Naive thymus-derived CD8-positive, alpha-beta T cell (primary cell): ENCODE measurements around the gene TUSC2. TPM values are rescaled to one million over a fixed set of nuclear protein-coding genes. Genes with fewer than 3 reads are reported as not detected.

Experiments used
- ATAC-seq, 2 donors: fragments of 150-1000 bp; cut with Tn5 transposase in 1 of 2; sonication (Bioruptor Pico), chemical (Tn5 transposase) in 1 of 2; 1 replicate in 1 of 2; 2 replicates in 1 of 2; pipeline ENCODE4 v1.10.0; 2021; ENCODE audit warnings: mild to moderate bottlenecking in 2 of 2, moderate library complexity in 2 of 2
- POLR2A ChIA-PET: fragments of 350-600 bp; sonication (Branson Sonifier 250); formaldehyde crosslinking; loops from one replicate; lab custom pipeline; 2021; ENCODE audit warnings: antibody characterized with exemption; lab: Charles Lee
- DNase-seq, 10 donors: peaks; one replicate each; pipeline versions ENCODE4 v3.0.0 to v3.0.0-alpha.2; 2020 to 2022
- H3K27ac Mint-ChIP-seq, 10 donors: one replicate each; pipeline ENCODE4 v1.8.0; 2020 to 2022; ENCODE audit warnings: mild to moderate bottlenecking in 10 of 10, mixed read lengths in 10 of 10, moderate library complexity in 4 of 10, inconsistent platforms in 1 of 10
- H3K27me3 Mint-ChIP-seq, 5 donors: one replicate each; pipeline ENCODE4 v1.8.0; 2021 to 2022; ENCODE audit warnings: mixed read lengths in 5 of 5
- H3K36me3 Mint-ChIP-seq, 3 donors: one replicate each; pipeline ENCODE4 v1.8.0; 2020 to 2022; ENCODE audit warnings: mixed read lengths in 3 of 3, mild to moderate bottlenecking in 2 of 3, inconsistent platforms in 1 of 3
- H3K4me1 Mint-ChIP-seq, 4 donors: one replicate each; pipeline ENCODE4 v1.8.0; 2021 to 2022; ENCODE audit warnings: mixed read lengths in 4 of 4
- H3K4me3 Mint-ChIP-seq, 10 donors: one replicate each; pipeline ENCODE4 v1.8.0; 2020 to 2022; ENCODE audit warnings: mild to moderate bottlenecking in 10 of 10, mixed read lengths in 10 of 10, moderate library complexity in 6 of 10, inconsistent platforms in 1 of 10
- H3K9me3 Mint-ChIP-seq, 9 donors: one replicate each; pipeline ENCODE4 v1.8.0; 2020 to 2022; ENCODE audit warnings: mixed read lengths in 9 of 9, mild to moderate bottlenecking in 3 of 9, inconsistent platforms in 1 of 9, moderate library complexity in 1 of 9
- polyA plus RNA-seq, 3 donors: library from polyadenylated mRNA; unstranded; fragments of 300-500 nt; fragmentation: Illumina TruSeq; gene quantifications; one replicate each; pipeline ENCODE4 v1.2.3, GENCODE V29; 2021
- total RNA-seq, 8 experiments: library from RNA in 2 of 8; stranded (reverse) in 2 of 8; gene quantifications; one replicate each; pipeline ENCODE4 v1.2.3 and lab custom pipeline; 2021 to 2026

TUSC2 gene
- total and polyA plus RNA-seq, 5 experiments from 2014 or later: 21.8 to 54.3 (median 48.4) TPM

DNA sequence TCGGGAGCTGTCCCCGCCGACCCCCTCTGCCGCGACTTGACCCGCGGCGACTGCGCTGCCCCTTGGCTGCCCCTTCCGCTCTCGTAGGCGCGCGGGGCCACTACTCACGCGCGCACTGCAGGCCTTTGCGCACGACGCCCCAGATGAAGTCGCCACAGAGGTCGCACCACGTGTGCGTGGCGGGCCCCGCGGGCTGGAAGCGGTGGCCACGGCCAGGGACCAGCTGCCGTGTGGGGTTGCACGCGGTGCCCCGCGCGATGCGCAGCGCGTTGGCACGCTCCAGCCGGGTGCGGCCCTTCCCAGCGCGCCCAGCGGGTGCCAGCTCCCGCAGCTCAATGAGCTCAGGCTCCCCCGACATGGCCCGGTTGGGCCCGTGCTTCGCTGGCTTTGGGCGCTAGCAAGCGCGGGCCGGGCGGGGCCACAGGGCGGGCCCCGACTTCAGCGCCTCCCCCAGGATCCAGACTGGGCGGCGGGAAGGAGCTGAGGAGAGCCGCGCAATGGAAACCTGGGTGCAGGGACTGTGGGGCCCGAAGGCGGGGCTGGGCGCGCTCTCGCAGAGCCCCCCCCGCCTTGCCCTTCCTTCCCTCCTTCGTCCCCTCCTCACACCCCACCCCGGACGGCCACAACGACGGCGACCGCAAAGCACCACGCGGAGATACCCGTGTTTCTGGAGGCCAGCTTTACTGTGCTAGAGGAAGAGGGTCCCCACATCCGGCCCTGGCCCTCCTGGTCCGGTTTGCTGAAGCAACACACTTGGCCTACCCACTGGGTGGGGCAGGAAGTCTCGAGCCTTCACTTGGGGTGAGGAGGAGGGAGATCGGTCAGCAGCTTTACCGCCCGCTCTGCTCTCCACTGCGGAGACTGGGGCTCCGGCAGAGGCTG lies 12.7 kb upstream of the TUSC2 start, which contains the start of gene RASSF1:
Gene RASSF1, minus strand, starts transcription at position 389 of the 882 bp plus-strand sequence. Its CDS starts 31 bp downstream, at position 358.
- Mint-ChIP-seq H3K4me1 (peaks cover 27 to 78% (median 66%) of the 10 kb centered on the region in 4 donors), H3K36me3 (peaks cover 0 to 3% (median 0%) of the 10 kb centered on the region in 3 donors), H3K4me3 (peak within 1 kb of the TSS; percentile 86 to 98 (median 94)), H3K27me3 (no peaks in the 10 kb centered on the region), H3K27ac (peak within 1 kb of the TSS; percentile 94 to 99 (median 96)), H3K9me3 (no peaks in the 10 kb centered on the region)
- ATAC-seq: peak; percentile 14 to 19
- POLR2A ChIA-PET: interaction anchor here (0.5 to 14.5 kb wide), 15 partner anchors 9 to 1868 kb away, joined by 3 to 318 read pairs (median 6); partner anchors contain the start of genes CYB561D2, HEMK1, HYAL2 and HYAL3
- DNase-seq: peak in 9 of 10 donors; percentile 38 to 78 (median 51)

DNA sequence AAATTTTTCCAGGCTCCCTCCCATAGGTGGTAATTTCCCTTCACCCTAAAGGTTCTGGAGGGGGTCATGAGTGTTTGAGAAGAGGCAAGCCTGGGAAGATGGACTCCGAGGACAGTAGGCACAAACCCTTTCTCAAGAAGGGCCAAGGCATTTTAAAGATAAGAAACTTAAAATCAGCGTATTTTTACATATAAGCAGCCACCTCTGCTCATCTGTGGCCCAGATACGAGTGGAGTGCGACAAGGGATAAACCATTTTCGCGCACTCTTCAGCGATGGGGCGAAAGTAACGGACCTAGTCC lies 12.1 kb upstream of the TUSC2 start:
- Mint-ChIP-seq H3K4me1 (peaks cover 27 to 73% (median 67%) of the 10 kb centered on the region in 4 donors), H3K27ac (peak overlapping the region in 9 of 10 donors; percentile 94 to 99 (median 96))
- DNase-seq: no peak

DNA sequence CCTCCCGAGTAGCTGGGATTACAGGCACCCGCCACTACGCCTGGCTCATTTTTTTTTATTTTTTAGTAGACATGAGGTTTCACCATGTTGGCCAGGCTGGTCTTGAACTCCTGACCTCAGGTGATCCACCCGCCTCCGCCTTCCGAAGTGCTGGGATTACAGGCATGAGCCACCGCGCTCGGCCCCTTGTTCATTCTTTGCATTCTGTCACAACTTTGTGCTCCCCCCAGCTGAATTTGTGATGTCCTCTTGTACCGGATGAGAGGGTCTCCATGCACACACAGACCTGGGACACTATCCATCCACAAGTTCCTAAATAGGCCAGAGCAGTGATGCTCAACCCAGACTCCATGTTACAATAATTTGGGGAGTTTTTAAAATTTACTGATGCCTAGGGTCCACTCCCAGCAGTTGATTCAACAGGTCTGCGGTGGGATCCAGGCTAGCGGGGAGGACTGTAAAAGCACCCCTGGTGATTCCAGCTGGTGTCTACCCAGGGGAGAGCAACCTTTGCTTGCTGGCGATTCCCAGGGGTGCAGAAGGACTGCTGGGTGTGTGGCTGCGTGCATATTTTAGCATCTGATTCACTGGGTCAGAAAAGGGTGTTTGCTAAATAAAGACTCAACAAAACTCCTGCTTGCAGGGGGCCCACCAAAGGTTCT lies 11.6 kb upstream of the TUSC2 start:
- Mint-ChIP-seq H3K9me3 (no peaks in the 10 kb centered on the region), H3K27me3 (no peaks in the 10 kb centered on the region), H3K36me3 (peaks cover 0 to 3% (median 0%) of the 10 kb centered on the region in 3 donors), H3K4me3 (peak overlapping the region; percentile 86 to 98 (median 94)), H3K4me1 (peaks cover 27 to 72% (median 66%) of the 10 kb centered on the region in 4 donors), H3K27ac (peak overlapping the region; percentile 94 to 99 (median 96))
- DNase-seq (no peak), ATAC-seq (no peak)
- POLR2A ChIA-PET: interaction anchor here (1.7 to 14.5 kb wide), 8 partner anchors 8 to 47 kb away, joined by 6 to 318 read pairs (median 32); partner anchors contain the start of genes CYB561D2, HYAL2, HYAL3 and IFRD2

More for the DNA sequence above, 12.1 kb upstream of the TUSC2 start:
- no peak for ATAC-seq
- Mint-ChIP-seq H3K4me3 (peak overlapping the region; percentile 86 to 98 (median 94)), H3K9me3 (no peaks in the 10 kb centered on the region), H3K36me3 (peaks cover 0 to 3% (median 0%) of the 10 kb centered on the region in 3 donors), H3K27me3 (no peaks in the 10 kb centered on the region)
- POLR2A ChIA-PET: interaction anchor here (1.0 to 14.5 kb wide), 12 partner anchors 9 to 1868 kb away, joined by 3 to 318 read pairs (median 10); partner anchors contain the start of genes CYB561D2, HEMK1, HYAL2 and HYAL3

DNA sequence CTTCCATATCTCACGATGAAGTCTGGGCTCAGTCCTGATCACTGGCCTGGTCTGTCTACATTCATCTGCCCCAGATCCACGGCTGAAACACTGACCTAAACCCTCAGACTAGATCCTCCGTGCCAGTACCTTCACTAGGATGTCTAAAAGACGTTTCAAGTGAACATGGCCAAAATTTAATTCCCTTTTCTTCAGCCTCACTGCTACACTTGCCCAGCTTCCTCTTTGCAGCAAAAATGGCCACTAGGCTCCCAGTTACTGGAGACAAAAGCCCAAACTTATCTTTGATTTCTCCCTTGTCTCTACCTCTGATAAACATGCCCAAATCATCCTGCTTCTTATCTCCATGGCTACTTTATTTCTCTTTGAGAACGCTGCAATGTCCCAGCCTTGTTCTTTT lies 10.9 kb upstream of the TUSC2 start:
- DNase-seq (no peak), ATAC-seq (no peak)
- Mint-ChIP-seq H3K4me1 (peaks cover 30 to 75% (median 72%) of the 10 kb centered on the region in 4 donors), H3K27ac (peak overlapping the region; percentile 94 to 99 (median 96)), H3K36me3 (peaks cover 0 to 7% (median 0%) of the 10 kb centered on the region in 3 donors), H3K4me3 (peak overlapping the region; percentile 86 to 98 (median 94)), H3K27me3 (no peaks in the 10 kb centered on the region), H3K9me3 (no peaks in the 10 kb centered on the region)
- POLR2A ChIA-PET: interaction anchor here (0.7 to 14.5 kb wide), 8 partner anchors 11 to 314 kb away, joined by 3 to 318 read pairs (median 46); partner anchors contain the start of genes CYB561D2, HYAL2, HYAL3 and NAA80

DNA sequence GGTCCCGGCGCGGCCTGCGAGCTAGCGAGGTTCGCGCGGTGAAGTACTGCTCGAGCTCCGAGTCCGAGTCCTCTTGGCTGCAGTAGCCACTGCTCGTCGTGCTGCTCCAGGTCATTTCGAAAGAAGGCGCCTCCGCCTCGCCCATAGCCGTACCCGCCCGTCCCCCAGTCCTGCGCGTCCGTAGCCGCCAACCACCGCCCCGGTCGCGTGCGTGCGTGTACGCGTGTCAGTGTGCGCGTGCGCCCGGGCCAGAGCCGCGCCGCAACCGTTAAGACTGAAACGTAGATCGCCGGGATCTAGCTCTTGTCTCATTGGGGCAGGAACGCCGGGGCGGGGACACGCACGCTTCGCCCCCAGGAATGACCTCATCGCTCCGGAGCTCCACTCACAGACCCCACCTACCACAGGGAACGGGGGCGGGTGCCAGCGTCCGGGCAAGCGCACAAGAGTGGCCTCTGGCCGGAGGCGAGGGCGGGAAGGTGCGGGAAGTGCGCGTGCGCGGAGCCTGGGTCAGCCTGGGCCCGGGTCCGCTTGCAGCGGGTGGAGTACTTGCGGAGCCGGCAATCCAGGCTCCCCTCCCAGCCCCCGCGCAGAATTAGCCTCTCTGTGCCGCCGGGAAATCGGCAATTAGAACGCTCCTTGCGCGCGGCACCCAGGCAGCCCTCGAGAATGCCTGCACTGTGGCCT lies 9.3 kb upstream of the TUSC2 start:
- DNase-seq (peak; percentile 84 to 98 (median 92)), ATAC-seq (peak; percentile 77 to 78)
- Mint-ChIP-seq H3K36me3 (peaks cover 0 to 12% (median 0%) of the 10 kb centered on the region in 3 donors), H3K27me3 (no peaks in the 10 kb centered on the region), H3K4me3 (peak overlapping the region; percentile 86 to 98 (median 94)), H3K4me1 (peaks cover 34 to 79% (median 74%) of the 10 kb centered on the region in 4 donors), H3K27ac (peak overlapping the region; percentile 94 to 99 (median 96)), H3K9me3 (no peaks in the 10 kb centered on the region)
- POLR2A ChIA-PET: interaction anchor here (0.6 to 14.5 kb wide), 27 partner anchors 8 to 1048 kb away, joined by 3 to 318 read pairs (median 5); partner anchors contain the start of genes C3orf18, CISH, CYB561D2 and GNAI2

DNA sequence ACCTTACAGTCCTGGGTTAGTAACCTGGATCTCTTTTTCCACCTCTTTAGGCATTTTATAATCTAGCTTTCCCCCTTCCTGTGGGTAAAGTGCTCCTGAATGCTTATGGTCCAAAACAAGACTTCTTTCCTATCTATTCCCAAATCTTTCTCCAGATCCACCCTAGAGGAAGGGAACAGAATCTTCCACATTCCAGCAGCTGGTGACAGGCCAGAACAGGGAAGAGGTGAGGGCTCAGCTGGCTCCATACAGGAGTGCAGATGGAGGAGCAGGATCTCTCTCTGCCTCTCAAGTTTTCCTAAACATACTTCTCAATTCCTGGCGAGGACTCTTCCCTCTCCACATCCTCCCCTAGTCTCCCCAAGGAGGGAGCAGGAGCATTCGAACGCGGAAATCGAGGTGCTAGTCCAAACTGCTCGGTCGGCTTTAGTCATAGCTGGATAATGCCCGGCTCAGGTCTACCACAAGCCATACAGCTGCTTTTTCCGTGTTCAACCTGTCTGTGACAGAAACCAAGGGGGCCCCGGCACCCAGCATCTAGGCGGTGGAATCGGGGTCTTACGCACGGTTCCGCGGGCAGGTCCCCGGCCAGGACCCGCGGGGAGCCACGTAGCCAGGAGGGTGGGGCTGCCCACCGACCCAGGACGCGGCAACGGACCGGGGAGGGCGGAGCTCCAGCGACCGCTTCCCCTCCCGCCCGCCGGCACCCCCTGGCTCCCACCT lies 8.6 kb upstream of the TUSC2 start:
- POLR2A ChIA-PET: interaction anchor here (0.6 to 14.5 kb wide), 29 partner anchors 9 to 1049 kb away, joined by 3 to 318 read pairs (median 4); partner anchors contain the start of genes C3orf18, CISH, CYB561D2 and GNAI2
- peaks cover 34 to 77% (median 72%) of the 10 kb centered on the region in 4 donors for H3K4me1 Mint-ChIP-seq

DNA sequence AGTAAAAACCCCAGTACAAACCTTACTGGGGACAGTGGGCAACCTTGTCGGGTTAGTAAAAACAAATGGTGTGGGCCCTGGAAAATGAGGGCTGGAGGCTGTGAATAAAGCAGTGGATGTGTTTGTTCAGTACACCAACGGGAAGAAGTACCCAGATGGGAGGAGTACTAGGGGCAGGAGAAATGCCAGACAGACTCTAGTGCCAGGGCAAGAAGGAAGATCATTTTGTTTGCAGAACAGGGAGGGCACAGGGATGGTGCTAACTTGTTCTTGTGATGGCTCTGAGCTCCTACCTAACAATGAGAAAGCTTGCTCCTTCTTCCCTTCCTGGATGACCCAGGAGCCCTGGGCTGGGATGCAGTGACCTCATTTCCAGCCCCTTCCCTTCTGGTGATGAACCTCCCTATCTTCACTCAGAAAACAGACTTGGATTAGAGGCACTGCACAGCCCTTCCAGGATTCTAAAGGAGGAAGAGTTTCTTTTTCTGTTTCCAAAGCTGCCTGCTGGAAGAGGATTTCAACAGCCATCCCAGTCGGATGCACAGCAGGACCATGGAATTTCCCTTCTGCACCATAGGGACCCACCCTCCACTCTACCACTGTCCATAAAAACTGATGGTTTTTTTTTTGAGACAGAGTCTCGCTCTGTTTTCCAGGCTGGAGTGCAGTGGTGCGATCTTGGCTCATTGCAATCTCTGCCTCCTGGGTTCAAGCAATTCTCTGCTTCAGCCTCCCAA lies 6.5 kb upstream of the TUSC2 start:
- ATAC-seq (no peak), DNase-seq (no peak)
- Mint-ChIP-seq H3K27ac (peak overlapping the region in 9 of 10 donors; percentile 87 to 97 (median 95)), H3K36me3 (peaks cover 0 to 37% (median 0%) of the 10 kb centered on the region in 3 donors), H3K4me1 (peaks cover 31 to 61% (median 57%) of the 10 kb centered on the region in 4 donors), H3K4me3 (peak overlapping the region in 9 of 10 donors; percentile 21 to 77 (median 55)), H3K9me3 (no peaks in the 10 kb centered on the region), H3K27me3 (no peaks in the 10 kb centered on the region)
- POLR2A ChIA-PET: interaction anchor here (1.1 to 14.5 kb wide), 8 partner anchors 9 to 36 kb away, joined by 3 to 318 read pairs (median 3); partner anchors contain the start of genes CYB561D2 and NPRL2

More for the DNA sequence above, 8.6 kb upstream of the TUSC2 start:
- H3K4me3 Mint-ChIP-seq: peak overlapping the region; percentile 86 to 98 (median 94)
- peak in 1 of 10 donors; percentile 44 for DNase-seq
- ATAC-seq: peak; percentile 41 to 43
- peaks cover 0 to 17% (median 0%) of the 10 kb centered on the region in 3 donors for H3K36me3 Mint-ChIP-seq
- peak overlapping the region; percentile 83 to 99 (median 96) for H3K27ac Mint-ChIP-seq
- no peaks in the 10 kb centered on the region for H3K9me3 Mint-ChIP-seq
- no peaks in the 10 kb centered on the region for H3K27me3 Mint-ChIP-seq

DNA sequence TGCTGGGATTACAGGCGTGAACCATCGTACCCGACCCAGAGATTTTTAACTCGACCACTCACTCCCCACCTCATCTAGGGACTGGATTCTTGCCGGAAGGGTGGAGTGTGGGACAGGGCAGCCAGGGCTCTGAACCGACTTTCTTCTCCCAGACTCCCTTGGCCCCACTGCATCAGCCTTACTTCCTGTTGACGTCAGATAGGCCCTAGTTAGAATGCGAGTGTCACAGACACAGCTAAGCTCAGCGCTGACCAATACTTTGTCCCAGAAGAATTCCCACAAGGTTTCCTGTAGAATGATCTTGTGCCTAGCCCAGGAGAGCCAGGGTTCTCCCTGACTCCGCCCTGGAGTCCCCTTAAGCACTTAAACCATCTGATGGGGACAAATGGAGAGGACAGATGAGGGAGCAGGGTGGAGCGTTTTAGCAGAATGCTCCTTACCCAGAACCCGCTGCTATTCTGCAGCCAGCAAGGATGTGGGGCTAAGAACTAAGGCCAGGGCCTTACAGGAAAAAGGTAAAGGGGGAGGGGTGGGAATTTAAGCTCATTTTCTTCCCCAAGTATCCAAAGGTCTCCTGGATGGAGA lies 5.8 kb upstream of the TUSC2 start:
- peaks cover 0 to 38% (median 0%) of the 10 kb centered on the region in 3 donors for H3K36me3 Mint-ChIP-seq
- ATAC-seq (no peak), DNase-seq (no peak)
- H3K4me1 Mint-ChIP-seq: peaks cover 27 to 58% (median 51%) of the 10 kb centered on the region in 4 donors
- no peaks in the 10 kb centered on the region for H3K27me3 Mint-ChIP-seq
- no peaks in the 10 kb centered on the region for H3K9me3 Mint-ChIP-seq
- POLR2A ChIA-PET: interaction anchor here (1.1 to 1.3 kb wide), 3 partner anchors 11 to 14 kb away, joined by 3 to 4 read pairs (median 3); no protein-coding TSS in a partner anchor
- peak overlapping the region; percentile 10 to 77 (median 48) for H3K4me3 Mint-ChIP-seq
- H3K27ac Mint-ChIP-seq: peak overlapping the region; percentile 75 to 97 (median 93)

DNA sequence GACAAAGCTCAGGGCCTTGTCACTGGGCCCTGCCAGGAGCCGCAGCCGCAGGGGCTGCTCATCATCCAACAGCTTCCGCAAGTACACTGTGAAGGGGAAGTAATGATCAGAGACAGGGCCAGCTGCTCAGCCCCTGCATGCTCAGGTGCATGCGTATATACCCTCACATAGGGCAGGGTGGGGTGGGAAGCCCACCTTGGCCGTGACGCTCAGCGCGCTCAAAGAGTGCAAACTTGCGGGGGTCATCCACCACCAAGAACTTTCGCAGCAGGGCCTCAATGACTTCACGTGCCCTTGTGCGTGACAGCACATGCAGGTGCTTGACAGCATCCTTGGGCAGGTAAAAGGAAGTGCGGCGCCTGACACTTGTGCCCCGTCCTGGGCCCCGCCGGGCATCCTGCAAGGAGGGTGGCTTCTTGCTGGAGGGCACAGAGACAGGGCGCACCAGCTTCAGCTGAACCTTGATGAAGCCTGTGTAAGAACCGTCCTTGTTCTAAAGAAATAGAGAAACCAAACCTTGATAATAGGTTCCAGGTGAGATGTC lies 3.4 kb upstream of the TUSC2 start:
- Mint-ChIP-seq H3K4me3 (no peak overlapping the region), H3K4me1 (peaks cover 16 to 58% (median 48%) of the 10 kb centered on the region in 4 donors), H3K27me3 (no peaks in the 10 kb centered on the region), H3K36me3 (peaks cover 0 to 39% (median 0%) of the 10 kb centered on the region in 3 donors), H3K9me3 (no peaks in the 10 kb centered on the region), H3K27ac (peak overlapping the region in 4 of 10 donors; percentile 11 to 72 (median 26))
- ATAC-seq: no peak
- POLR2A ChIA-PET: interaction anchor here (0.6 to 2.6 kb wide), 5 partner anchors 9 to 39 kb away, joined by 3 to 14 read pairs (median 4); partner anchors contain the start of genes CYB561D2, IFRD2, NPRL2 and RASSF1
- no peak for DNase-seq
